Measurements from ENCODE around the gene ZNF134. TPM values are rescaled to one million over a fixed set of nuclear protein-coding genes. Genes with fewer than 3 reads are reported as not detected.
A peak's percentile ranks its signal among the peaks of the same experiment; 100 is the strongest.

ZNF134 gene
- total RNA-seq, 1 experiment from 2014 or later = 52.5 TPM

GRCh38 chr19:57578487-57579205 lies 35.4 kb upstream of the ZNF134 start, which contains the start of gene ZNF416 (continued):
- TF ChIP-seq, protein P1, sequence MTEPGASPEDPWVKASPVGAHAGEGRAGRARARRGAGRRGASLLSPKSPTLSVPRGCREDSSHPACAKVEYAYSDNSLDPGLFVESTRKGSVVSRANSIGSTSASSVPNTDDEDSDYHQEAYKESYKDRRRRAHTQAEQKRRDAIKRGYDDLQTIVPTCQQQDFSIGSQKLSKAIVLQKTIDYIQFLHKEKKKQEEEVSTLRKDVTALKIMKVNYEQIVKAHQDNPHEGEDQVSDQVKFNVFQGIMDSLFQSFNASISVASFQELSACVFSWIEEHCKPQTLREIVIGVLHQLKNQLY (CRISPR knock-in tag; IDR thresholded peaks at IDR 0.05) = no peak
- TF ChIP-seq, protein P2, sequence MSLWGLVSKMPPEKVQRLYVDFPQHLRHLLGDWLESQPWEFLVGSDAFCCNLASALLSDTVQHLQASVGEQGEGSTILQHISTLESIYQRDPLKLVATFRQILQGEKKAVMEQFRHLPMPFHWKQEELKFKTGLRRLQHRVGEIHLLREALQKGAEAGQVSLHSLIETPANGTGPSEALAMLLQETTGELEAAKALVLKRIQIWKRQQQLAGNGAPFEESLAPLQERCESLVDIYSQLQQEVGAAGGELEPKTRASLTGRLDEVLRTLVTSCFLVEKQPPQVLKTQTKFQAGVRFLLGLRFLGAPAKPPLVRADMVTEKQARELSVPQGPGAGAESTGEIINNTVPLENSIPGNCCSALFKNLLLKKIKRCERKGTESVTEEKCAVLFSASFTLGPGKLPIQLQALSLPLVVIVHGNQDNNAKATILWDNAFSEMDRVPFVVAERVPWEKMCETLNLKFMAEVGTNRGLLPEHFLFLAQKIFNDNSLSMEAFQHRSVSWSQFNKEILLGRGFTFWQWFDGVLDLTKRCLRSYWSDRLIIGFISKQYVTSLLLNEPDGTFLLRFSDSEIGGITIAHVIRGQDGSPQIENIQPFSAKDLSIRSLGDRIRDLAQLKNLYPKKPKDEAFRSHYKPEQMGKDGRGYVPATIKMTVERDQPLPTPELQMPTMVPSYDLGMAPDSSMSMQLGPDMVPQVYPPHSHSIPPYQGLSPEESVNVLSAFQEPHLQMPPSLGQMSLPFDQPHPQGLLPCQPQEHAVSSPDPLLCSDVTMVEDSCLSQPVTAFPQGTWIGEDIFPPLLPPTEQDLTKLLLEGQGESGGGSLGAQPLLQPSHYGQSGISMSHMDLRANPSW (CRISPR knock-in tag; conservative IDR thresholded peaks at IDR 0.05; ENCODE audit: low read depth) = no peak
- TF ChIP-seq TCF7 (CRISPR knock-in tag; IDR thresholded peaks at IDR 0.05; ENCODE audit: low read depth) (no peak), RELA (CRISPR knock-in tag; IDR thresholded peaks at IDR 0.05; ENCODE audit: borderline replicate concordance) (no peak), JUN (CRISPR knock-in tag; IDR thresholded peaks at IDR 0.05) (no peak), USF1 (CRISPR knock-in tag; IDR thresholded peaks at IDR 0.05) (no peak), TEAD4 (CRISPR knock-in tag; IDR thresholded peaks at IDR 0.05) (no peak), FOXK1 (CRISPR knock-in tag; IDR thresholded peaks at IDR 0.05) (no peak; the same call in 1 of the 2 replicates), MXD4 (CRISPR knock-in tag; IDR thresholded peaks at IDR 0.05; ENCODE audit: borderline replicate concordance) (no peak), FOXJ3 (CRISPR knock-in tag; IDR thresholded peaks at IDR 0.05; ENCODE audit: borderline replicate concordance) (no peak), NFYB (CRISPR knock-in tag; conservative IDR thresholded peaks at IDR 0.05; ENCODE audit: low read depth) (peak; percentile 75), ZNF396 (CRISPR knock-in tag; IDR thresholded peaks at IDR 0.05; ENCODE audit: borderline replicate concordance) (no peak), ATF2 (CRISPR knock-in tag; IDR thresholded peaks at IDR 0.05; ENCODE audit: borderline replicate concordance, low read depth) (no peak), NR2C2 (CRISPR knock-in tag; IDR thresholded peaks at IDR 0.05) (no peak), RORB (CRISPR knock-in tag; IDR thresholded peaks at IDR 0.05) (no peak), ERG (CRISPR knock-in tag; IDR thresholded peaks at IDR 0.05) (no peak)
- TF ChIP-seq, protein P3, sequence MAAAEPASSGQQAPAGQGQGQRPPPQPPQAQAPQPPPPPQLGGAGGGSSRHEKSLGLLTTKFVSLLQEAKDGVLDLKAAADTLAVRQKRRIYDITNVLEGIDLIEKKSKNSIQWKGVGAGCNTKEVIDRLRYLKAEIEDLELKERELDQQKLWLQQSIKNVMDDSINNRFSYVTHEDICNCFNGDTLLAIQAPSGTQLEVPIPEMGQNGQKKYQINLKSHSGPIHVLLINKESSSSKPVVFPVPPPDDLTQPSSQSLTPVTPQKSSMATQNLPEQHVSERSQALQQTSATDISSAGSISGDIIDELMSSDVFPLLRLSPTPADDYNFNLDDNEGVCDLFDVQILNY (CRISPR knock-in tag; IDR thresholded peaks at IDR 0.05) = 0 out of 2 replicates have a peak, but pooled peaks have one; percentile 40
- TF ChIP-seq, protein P4, sequence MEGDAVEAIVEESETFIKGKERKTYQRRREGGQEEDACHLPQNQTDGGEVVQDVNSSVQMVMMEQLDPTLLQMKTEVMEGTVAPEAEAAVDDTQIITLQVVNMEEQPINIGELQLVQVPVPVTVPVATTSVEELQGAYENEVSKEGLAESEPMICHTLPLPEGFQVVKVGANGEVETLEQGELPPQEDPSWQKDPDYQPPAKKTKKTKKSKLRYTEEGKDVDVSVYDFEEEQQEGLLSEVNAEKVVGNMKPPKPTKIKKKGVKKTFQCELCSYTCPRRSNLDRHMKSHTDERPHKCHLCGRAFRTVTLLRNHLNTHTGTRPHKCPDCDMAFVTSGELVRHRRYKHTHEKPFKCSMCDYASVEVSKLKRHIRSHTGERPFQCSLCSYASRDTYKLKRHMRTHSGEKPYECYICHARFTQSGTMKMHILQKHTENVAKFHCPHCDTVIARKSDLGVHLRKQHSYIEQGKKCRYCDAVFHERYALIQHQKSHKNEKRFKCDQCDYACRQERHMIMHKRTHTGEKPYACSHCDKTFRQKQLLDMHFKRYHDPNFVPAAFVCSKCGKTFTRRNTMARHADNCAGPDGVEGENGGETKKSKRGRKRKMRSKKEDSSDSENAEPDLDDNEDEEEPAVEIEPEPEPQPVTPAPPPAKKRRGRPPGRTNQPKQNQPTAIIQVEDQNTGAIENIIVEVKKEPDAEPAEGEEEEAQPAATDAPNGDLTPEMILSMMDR (IDR thresholded peaks at IDR 0.05) = no peak
- TF ChIP-seq, protein P5, sequence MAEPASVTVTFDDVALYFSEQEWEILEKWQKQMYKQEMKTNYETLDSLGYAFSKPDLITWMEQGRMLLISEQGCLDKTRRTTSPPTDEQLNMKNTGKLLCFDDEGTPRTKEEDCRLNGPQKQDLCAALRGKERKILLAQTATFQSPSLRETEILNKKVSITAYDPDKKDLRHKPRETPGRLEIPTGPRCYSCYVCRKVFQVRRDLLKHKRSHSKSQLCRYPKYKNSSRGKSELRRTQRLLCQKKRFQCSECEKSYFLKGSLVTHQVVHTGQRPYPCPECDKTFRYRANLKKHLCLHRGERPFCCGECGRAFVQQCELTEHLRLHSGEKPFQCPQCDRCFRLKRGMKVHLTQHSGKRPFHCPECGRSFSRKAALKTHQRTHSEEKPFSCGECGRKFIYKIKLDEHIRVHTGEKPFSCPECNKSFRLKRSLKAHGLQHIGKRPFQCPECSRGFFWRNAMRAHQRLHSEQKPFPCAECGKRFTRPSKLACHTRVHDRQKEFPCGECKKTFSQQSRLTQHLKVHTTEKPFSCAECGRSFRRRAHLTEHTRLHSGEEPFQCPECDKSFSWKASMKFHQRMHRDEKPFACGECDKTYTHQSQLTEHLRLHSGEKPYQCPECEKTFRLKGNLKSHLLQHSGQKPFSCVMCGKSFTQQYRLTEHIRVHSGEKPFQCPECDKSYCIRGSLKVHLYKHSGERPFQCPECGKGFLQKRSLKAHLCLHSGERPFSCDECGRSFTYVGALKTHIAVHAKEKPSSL (CRISPR knock-in tag; conservative IDR thresholded peaks at IDR 0.05) = no peak
- TF ChIP-seq, protein P6, sequence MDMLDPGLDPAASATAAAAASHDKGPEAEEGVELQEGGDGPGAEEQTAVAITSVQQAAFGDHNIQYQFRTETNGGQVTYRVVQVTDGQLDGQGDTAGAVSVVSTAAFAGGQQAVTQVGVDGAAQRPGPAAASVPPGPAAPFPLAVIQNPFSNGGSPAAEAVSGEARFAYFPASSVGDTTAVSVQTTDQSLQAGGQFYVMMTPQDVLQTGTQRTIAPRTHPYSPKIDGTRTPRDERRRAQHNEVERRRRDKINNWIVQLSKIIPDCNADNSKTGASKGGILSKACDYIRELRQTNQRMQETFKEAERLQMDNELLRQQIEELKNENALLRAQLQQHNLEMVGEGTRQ (CRISPR knock-in tag; IDR thresholded peaks at IDR 0.05) = no peak
- TF ChIP-seq, protein P7, sequence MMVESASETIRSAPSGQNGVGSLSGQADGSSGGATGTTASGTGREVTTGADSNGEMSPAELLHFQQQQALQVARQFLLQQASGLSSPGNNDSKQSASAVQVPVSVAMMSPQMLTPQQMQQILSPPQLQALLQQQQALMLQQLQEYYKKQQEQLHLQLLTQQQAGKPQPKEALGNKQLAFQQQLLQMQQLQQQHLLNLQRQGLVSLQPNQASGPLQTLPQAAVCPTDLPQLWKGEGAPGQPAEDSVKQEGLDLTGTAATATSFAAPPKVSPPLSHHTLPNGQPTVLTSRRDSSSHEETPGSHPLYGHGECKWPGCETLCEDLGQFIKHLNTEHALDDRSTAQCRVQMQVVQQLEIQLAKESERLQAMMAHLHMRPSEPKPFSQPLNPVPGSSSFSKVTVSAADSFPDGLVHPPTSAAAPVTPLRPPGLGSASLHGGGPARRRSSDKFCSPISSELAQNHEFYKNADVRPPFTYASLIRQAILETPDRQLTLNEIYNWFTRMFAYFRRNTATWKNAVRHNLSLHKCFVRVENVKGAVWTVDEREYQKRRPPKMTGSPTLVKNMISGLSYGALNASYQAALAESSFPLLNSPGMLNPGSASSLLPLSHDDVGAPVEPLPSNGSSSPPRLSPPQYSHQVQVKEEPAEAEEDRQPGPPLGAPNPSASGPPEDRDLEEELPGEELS (CRISPR knock-in tag; IDR thresholded peaks at IDR 0.05) = no peak
